ENCODE measurements around the gene DPYSL5.

DNA sequence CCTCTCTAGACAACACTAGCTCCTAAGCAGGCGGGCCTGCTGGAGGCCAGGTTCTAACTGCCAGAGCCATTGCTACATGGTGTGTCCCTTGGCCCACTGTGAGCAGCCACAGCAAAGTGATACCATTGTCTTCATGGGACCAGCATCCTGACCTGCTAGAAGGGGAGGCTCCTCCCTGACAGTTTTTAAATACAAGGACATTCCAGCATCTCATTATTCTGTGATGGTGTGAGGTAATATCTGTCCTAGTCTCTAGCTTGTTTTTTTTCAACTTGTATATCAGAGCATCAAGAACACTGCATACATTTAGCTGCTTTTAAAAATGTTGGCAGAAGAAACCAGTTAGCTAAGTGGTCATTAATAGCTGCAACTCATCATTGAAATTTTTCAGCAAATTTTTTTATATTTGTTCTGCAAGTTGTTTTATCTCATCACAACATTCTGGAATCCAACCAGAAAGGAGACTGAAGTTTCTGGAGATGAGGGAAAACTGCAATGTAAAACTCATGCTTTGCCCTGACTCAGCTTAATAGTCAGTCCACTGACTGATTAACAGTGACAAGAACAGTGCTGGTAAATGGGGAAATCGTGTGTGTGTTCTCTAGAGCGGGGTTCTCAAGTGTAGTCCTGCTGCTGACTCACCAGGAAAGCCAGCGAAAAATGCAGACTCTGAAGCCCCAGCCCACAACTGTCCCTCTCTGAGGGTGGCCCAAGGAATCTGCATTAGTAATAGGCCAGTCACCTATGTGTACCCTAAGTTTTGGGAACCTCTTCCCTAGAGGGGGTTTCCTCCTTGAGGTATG, 140.3 kb downstream of the DPYSL5 start:
- TF ChIP-seq, protein P1, sequence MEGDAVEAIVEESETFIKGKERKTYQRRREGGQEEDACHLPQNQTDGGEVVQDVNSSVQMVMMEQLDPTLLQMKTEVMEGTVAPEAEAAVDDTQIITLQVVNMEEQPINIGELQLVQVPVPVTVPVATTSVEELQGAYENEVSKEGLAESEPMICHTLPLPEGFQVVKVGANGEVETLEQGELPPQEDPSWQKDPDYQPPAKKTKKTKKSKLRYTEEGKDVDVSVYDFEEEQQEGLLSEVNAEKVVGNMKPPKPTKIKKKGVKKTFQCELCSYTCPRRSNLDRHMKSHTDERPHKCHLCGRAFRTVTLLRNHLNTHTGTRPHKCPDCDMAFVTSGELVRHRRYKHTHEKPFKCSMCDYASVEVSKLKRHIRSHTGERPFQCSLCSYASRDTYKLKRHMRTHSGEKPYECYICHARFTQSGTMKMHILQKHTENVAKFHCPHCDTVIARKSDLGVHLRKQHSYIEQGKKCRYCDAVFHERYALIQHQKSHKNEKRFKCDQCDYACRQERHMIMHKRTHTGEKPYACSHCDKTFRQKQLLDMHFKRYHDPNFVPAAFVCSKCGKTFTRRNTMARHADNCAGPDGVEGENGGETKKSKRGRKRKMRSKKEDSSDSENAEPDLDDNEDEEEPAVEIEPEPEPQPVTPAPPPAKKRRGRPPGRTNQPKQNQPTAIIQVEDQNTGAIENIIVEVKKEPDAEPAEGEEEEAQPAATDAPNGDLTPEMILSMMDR (IDR thresholded peaks at IDR 0.05; ENCODE audit: low read depth, low read length, missing input control): no peak
- no peak for TF ChIP-seq RAD21 (IDR thresholded peaks at IDR 0.05)
- TF ChIP-seq, protein P2, sequence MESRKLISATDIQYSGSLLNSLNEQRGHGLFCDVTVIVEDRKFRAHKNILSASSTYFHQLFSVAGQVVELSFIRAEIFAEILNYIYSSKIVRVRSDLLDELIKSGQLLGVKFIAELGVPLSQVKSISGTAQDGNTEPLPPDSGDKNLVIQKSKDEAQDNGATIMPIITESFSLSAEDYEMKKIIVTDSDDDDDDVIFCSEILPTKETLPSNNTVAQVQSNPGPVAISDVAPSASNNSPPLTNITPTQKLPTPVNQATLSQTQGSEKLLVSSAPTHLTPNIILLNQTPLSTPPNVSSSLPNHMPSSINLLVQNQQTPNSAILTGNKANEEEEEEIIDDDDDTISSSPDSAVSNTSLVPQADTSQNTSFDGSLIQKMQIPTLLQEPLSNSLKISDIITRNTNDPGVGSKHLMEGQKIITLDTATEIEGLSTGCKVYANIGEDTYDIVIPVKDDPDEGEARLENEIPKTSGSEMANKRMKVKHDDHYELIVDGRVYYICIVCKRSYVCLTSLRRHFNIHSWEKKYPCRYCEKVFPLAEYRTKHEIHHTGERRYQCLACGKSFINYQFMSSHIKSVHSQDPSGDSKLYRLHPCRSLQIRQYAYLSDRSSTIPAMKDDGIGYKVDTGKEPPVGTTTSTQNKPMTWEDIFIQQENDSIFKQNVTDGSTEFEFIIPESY (IDR thresholded peaks at IDR 0.05): no peak
- TF ChIP-seq, protein P3, sequence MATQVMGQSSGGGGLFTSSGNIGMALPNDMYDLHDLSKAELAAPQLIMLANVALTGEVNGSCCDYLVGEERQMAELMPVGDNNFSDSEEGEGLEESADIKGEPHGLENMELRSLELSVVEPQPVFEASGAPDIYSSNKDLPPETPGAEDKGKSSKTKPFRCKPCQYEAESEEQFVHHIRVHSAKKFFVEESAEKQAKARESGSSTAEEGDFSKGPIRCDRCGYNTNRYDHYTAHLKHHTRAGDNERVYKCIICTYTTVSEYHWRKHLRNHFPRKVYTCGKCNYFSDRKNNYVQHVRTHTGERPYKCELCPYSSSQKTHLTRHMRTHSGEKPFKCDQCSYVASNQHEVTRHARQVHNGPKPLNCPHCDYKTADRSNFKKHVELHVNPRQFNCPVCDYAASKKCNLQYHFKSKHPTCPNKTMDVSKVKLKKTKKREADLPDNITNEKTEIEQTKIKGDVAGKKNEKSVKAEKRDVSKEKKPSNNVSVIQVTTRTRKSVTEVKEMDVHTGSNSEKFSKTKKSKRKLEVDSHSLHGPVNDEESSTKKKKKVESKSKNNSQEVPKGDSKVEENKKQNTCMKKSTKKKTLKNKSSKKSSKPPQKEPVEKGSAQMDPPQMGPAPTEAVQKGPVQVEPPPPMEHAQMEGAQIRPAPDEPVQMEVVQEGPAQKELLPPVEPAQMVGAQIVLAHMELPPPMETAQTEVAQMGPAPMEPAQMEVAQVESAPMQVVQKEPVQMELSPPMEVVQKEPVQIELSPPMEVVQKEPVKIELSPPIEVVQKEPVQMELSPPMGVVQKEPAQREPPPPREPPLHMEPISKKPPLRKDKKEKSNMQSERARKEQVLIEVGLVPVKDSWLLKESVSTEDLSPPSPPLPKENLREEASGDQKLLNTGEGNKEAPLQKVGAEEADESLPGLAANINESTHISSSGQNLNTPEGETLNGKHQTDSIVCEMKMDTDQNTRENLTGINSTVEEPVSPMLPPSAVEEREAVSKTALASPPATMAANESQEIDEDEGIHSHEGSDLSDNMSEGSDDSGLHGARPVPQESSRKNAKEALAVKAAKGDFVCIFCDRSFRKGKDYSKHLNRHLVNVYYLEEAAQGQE (IDR thresholded peaks at IDR 0.05): no peak
- TF ChIP-seq, protein P4, sequence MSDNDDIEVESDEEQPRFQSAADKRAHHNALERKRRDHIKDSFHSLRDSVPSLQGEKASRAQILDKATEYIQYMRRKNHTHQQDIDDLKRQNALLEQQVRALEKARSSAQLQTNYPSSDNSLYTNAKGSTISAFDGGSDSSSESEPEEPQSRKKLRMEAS (IDR thresholded peaks at IDR 0.05): no peak

Measured in liver (tissue), 3 donors.